HG03039 (cell line): Measurements from ENCODE around the gene MAP3K12.

ENCODE experiments used
- ATAC-seq: cut with Tn5 transposase; IDR thresholded peaks from one replicate; pipeline ENCODE4 v1.9.1; 2021; ENCODE audit warnings: mild to moderate bottlenecking, moderate library complexity; ENCODE audit not compliant: unreplicated experiment

Gene MAP3K12

DNA sequence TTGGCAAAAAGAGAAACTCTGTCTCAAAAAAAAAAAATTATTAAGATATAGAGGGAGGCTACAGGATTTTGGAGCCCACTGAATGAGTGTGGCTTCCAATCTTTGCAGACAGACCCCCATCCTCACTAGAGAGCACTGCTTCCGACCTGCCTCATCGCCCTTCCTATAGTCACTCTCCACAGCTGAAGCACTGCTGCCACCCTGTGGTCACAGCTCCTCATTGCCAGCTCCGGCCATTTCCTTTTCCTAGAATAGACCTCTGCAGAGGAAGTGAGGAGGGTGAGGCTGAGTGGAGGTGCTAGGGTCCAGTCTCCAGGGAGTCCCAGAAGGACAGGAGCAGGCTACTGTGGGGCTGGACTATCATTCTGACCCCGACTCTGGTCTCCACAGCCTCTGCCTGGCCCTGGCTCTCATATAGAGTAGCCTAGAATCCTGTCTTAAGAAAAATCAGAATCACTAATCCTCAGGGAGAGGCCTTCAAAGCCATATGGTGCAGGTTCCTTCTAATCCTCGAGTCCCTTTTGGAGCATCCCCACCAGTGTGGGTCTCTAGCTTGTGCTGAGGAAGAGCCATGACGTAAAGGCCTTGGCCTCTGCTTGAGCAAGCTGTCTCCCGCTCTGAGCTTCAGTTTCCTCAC, 9.4 kb upstream of the MAP3K12 start:
- no peak for ATAC-seq

DNA sequence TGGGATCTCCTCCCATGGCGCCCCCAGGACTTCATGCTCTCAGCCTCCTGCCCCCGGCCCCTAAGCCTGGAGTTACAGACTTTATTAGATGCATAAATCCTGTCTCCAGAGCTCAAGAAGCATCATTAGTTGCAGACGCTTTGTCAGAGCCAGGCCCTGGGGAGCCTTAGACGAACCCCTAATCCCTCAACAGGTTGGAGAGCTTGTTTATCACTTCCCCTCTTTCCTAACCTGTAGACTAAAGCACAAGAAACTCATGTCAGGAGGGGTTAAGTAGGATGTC, 8.3 kb upstream of the MAP3K12 start:
- no peak for ATAC-seq

DNA sequence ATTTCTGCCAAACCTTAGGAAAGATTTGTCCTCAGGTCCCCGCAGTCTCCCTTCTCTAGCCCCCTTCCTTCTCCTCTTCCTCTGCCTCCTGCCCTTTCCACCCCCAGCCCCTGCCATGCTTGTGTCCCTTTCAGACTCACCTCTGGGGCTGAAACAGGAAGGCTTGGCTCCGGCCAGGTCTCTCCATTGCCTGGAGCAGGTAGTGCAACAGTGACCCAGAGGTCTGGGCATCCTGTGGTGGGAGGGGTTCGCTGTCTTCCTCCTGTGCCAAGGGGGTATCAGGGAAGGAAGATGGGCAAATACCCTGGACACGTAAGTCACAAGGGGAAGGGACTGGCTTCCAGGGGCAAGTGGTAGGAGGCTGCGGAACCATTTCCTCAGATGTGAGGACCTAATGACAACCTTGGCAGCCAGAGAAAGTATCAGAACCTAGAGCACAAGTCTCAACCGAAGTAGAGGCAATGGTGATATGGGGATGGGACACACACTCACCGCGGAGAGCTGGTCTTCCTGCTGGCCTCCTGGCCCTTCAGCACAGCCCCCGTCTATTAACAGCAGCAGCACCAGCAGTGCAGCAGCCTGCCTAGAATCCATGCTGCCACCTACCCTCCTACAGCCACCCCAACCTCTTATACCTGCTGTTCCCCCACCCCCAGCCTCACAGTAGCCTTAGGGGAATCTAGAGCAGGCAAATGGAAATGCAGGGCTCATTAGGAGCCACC, 7.8 kb upstream of the MAP3K12 start, which contains the start of gene NPFF:
NPFF (minus strand) TSS at position 604 of the 722 bp plus-strand sequence; CDS start at position 594, 10 bp downstream.
- ATAC-seq: no peak

- no peak for ATAC-seq
Observed at GRCh38 chr12:53506450-53506785, 7.2 kb upstream of the MAP3K12 start.

DNA sequence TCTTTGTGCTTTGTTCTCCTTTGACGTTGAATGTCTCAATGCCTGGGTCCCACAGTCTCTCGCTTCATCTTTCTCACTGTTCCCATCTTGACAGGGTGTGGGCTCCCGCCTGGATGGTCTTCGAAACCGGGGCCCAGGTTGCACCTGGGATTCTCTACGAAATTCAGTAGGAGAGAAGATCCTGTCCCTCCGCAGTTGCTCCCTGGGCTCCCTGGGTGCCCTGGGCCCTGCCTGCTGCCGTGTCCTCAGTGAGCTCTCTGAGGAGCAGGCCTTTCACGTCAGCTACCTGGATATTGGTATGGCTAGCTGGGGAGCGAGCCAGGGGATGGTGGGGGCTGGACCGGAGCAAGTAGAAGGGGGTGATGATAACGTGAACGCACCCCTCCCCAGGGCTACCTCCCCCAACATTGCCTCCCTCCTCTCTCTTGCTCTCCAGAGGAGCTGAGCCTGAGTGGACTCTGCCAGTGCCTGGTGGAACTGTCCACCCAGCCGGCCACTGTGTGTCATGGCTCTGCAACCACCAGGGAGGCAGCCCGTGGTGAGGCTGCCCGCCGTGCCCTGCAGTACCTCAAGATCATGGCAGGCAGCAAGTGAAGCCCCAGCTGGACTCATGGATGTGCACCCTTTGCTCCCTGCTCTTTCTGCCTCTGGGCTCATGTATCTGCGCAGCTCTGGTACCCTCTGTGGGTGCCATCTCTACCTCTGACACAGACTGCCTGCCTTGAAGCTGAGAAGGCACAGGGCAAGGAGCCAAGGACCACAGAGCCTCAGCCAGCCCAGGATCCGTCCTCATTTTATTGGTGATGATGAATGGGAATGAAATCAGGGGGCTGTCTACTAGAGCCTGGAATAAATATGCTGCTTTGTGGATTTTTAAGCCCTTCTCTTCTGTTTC, 6.5 kb upstream of the MAP3K12 start:
- no peak for ATAC-seq

DNA sequence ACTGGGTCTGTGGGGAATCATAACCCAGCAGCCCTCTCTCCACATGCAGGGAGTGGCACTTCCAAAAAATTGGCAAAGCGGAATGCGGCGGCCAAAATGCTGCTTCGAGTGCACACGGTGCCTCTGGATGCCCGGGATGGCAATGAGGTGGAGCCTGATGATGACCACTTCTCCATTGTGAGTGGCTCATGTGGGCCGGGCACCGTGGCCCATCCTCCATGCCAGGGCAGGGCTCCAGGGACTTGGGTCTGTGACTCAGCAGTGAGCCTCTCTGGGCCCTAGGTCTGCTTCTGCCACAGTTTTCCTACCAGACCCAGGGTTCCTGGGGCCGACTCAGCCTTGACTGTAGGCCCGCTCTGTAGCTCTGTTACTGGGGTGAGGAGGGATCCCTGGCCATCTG, 5.8 kb upstream of the MAP3K12 start:
- ATAC-seq: no peak

DNA sequence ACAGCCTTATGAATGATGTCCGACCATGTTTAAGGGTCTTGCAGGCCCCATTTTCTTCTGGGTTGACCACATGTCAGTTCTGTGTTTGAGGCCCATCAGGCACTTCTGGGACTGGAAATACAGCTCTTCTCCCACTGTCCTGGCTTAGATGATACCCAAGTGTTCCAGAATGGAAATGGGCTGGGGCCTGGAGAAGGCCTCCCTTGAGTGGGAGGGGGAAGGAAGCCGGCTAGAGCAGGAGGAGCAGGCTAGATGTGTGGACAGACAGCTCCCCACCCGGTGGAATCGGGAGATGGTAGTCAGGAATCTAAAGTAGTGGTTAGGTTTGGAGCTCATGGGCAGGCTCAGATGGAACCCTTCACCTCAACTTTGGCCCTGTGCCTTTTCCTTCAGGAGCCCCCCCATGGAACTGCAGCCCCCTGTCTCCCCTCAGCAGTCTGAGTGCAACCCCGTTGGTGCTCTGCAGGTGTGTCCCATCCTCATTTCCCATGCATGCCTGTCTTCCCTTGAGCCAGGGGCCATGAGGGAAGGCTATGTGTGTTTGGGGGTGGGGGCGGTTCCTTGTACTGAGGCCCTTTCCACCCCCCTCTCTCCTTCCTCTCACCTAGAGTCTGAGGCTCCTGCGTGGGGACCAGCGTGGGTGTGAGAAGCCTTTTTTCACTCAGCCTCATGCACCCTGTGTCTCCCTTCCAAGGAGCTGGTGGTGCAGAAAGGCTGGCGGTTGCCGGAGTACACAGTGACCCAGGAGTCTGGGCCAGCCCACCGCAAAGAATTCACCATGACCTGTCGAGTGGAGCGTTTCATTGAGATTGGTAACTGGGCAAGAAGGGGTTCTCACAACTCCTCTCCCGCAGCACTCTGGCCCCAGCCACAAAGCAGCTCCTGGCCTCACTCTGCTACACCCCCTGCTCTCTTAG, 5.0 kb upstream of the MAP3K12 start:
- ATAC-seq: no peak

- ATAC-seq: no peak
Observed at GRCh38 chr12:53502983-53503728, 3.9 kb upstream of the MAP3K12 start.

DNA sequence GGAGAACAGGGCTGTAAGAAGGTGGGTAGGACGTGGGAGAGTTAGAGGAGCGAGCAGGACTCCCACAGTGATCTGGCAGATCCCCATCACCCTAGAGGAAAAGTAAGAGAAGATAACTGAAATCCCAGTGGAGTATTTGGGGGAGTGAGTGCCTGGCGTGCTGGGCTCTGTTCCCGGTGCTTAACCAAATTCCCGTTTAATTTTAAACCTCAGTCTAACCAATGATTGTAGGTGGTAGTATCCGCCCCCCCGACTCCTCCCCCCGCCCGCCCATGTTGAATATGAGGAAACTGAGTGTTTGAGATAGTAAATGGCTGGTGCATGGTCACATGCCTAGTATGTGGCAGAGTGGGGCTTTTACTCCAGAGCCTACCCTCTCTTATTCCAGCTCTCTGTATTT, 3.1 kb upstream of the MAP3K12 start:
- no peak for ATAC-seq

GRCh38 chr12:53501615-53502181, 2.4 kb upstream of the MAP3K12 start:
- ATAC-seq: no peak

DNA sequence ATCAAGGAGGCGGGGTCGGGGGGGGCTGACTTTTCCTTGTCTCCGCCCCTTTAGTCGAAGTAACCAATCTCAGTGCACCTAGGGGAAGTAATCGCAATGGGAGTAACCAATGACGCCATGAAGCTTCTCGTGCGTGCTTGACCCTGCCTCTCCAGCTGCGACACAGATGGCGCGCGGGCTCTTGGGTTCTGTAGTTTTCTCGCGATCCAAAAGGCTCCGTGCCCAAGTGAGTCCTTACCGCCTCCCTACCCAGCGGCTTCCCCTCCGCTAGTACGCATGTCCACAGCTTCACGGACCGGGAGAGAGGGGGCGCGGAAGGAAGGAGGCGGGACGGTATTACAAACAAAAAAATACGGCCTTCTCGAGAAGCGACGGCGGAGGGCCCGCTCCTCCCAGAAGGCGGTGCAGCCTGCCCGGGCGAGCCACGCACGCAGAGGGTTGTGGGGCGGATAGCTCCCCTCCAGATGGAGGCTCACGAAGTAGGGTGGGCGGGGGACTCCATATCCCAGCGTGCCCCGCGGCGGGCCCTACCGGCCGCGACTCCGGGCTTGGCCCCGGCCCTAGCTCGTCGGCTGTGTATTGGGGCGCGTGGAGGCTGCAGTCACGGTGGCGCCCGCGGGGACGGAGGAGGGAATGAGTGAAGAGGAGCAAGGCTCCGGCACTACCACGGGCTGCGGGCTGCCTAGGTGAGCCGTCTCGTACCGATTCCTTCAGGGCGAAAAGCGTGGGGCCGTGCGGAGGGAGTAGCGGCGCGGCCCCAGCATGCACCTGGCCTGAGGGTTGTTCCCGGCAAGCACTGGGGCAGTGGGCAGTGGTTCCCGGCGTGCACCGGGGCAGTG, 1.7 kb upstream of the MAP3K12 start, which contains the start of gene TARBP2:
TARBP2 (plus strand) TSS at position 508 of the 839 bp plus-strand sequence; CDS start at position 634, 126 bp downstream.
- peak; percentile 73 for ATAC-seq

DNA sequence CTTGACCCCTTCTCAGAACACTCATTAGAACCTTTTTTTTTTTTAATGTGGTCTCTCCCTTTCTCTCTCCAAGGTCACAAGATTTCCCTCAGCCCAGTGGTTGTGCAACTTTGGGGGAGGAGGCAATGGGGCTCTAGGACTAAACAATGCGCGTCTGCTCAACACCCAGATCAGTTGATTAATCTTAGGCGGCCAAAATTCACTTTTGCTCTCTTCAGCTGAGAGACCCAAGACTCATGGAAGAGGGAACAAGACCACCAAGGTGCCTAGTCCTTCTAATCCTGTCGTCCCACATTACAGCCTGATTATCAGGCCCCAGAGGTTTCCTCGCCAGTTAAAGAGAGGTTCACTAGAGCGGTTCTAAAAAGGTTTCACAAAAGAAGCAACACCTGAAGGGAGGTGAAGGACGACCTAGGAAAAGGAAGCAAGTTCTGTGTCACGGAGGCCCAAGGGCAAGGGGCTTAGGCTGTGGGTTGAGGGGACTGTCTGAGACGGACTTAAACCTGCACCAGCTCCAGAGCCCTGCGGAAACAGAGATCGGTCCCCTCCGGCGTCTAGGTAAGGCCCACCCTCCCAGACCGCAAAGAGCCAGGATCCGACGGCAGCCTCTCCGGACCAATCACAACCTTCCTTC, 1.0 kb upstream of the MAP3K12 start:
- ATAC-seq: no peak

DNA sequence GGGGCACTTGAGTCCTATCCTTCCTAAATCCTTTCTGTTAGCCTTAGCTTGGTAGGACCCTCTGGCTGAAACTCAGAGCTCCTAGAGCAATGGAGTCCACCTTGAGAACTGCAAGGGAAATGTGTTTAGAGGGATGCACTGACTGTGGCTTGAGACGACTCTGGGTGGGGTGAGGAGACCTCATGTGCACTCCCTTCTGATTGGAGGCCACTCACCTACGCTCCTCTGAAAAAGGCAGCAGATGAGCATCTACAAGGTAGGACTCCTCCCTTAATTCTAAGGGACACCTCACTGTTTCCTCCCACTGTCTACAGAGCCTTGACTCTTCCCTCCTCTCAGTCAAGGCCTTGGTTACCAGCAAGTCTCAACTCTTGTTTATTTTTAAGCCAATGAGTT, 1.0 kb downstream of the MAP3K12 start:
- no peak for ATAC-seq

DNA sequence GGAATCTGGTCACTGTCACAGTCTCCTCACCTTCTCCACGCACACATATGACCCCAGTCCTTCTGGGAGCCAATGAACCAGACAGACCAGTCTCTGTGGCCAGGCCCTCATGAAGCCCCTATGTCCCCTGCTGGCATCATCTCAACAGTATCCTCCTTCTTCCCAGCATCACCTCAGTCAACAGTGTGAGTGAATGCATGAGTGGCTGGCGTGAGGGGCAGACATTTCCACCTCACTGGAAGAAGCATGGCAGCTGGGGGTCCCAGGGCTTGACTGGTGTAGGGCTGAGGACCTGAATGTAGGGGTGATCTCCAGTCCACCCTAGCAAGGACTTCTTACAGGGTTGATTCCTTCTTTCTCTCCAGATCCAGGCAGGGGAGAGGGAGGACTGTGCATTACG, 1.8 kb downstream of the MAP3K12 start:
- no peak for ATAC-seq

DNA sequence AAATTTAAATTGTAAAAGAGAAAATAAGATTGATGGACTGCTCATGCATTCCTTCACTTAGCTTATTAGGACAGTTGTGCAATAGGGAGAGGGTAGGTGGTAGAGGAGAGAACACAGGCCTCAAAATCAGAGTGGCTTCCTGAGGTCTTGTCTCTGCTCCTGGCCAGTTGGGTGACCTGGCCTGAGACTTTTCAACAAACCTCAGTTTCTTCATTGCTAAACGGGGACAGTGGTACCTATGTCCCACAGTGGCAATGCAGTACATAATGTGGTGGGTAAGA, 2.6 kb downstream of the MAP3K12 start:
- no peak for ATAC-seq

GRCh38 chr12:53495903-53496751, 3.1 kb downstream of the MAP3K12 start:
- ATAC-seq: no peak

DNA sequence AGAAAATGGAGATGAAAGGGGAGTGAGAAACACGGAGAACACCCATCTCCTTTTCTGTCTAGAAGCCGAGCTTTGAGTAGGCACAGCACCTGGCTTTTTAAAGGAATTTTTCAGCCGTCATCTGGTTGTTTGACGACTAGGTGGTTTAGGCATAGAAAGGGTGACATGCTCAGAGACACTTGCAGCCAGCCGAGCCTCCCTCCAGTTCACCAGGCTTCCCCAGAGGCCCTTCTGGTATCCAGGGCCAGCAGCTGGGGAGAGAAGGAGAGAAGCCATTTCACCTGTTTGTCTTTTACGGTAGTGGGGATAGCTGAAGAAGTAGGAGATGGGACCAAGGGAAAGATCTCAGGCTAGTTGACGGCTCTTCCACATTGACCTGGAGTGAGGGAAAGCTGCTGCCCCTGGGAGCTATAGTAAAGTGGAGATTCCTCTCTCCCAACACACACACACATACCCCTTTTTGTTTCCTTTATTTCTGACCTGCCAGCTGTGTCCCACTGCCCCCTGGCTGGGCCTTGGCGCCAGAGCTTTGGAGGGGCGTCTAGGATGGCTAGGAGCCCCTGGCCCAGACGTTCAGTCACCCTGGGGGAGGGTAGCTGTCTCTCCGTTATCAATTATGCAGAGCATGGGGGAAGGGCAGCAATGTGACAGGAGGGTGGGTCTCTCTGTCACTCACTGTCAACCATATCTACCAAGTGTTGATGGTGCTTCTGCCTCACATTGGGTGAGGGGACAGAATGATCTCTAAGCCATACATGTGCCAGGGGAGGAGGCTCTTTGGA, 5.5 kb downstream of the MAP3K12 start:
- ATAC-seq: no peak
